HG02610 (cell line): ENCODE data around the gene DGCR2.
"Not testable (repeated sequence)": the region's sequence is repeated elsewhere in the genome, so short reads cannot be mapped to it uniquely, and the experiment has no call there.

ENCODE experiments used
- ATAC-seq: cut with Tn5 transposase; IDR thresholded peaks from one replicate; pipeline ENCODE4 v1.9.1; 2021; ENCODE audit warnings: mild to moderate bottlenecking, moderate library complexity; ENCODE audit not compliant: unreplicated experiment

DGCR2 gene

GRCh38 chr22:19086417-19086816, 35.8 kb downstream of the DGCR2 start:
- ATAC-seq: no peak

- no peak for ATAC-seq
Measured at GRCh38 chr22:19085233-19085718, 36.9 kb downstream of the DGCR2 start.

GRCh38 chr22:19084586-19084985, 37.6 kb downstream of the DGCR2 start:
- not testable (repeated sequence) for ATAC-seq

GRCh38 chr22:19084126-19084525, 38.1 kb downstream of the DGCR2 start:
- not testable (repeated sequence) for ATAC-seq

GRCh38 chr22:19082793-19083192, 39.4 kb downstream of the DGCR2 start:
- no peak for ATAC-seq

GRCh38 chr22:19082101-19082500, 40.1 kb downstream of the DGCR2 start:
- ATAC-seq: no peak

- no peak for ATAC-seq
Measured at GRCh38 chr22:19081351-19081750, 40.9 kb downstream of the DGCR2 start.

GRCh38 chr22:19080853-19081252, 41.4 kb downstream of the DGCR2 start:
- ATAC-seq: no peak

- no peak for ATAC-seq
Measured at GRCh38 chr22:19079691-19080090, 42.5 kb downstream of the DGCR2 start.

GRCh38 chr22:19075404-19075803, 46.8 kb downstream of the DGCR2 start:
- no peak for ATAC-seq

GRCh38 chr22:19072853-19073252, 49.4 kb downstream of the DGCR2 start:
- ATAC-seq: not testable (repeated sequence)

GRCh38 chr22:19070397-19071169, 51.6 kb downstream of the DGCR2 start:
- ATAC-seq: no peak

- ATAC-seq: no peak
Measured at GRCh38 chr22:19069451-19069850, 52.8 kb downstream of the DGCR2 start.

GRCh38 chr22:19068784-19069271, 53.4 kb downstream of the DGCR2 start:
- ATAC-seq: no peak

- ATAC-seq: no peak
Measured at GRCh38 chr22:19067696-19068348, 54.4 kb downstream of the DGCR2 start.

GRCh38 chr22:19066531-19067271, 55.5 kb downstream of the DGCR2 start:
- ATAC-seq: no peak

GRCh38 chr22:19065929-19066328, 56.3 kb downstream of the DGCR2 start:
- ATAC-seq: no peak

GRCh38 chr22:19065298-19065859, 56.8 kb downstream of the DGCR2 start:
- no peak for ATAC-seq

- ATAC-seq: no peak
Measured at GRCh38 chr22:19064354-19065054, 57.7 kb downstream of the DGCR2 start.

- no peak for ATAC-seq
Measured at GRCh38 chr22:19063581-19064353, 58.4 kb downstream of the DGCR2 start.
